NCI-H748 (cell line): ENCODE results near the gene NPHP4.
A peak's percentile ranks its signal among the peaks of the same experiment; 100 is the strongest.

Source experiments
- DNase-seq: peaks from one replicate; lab custom pipeline; 2025; ENCODE audit not compliant: unreplicated experiment; lab: John Stamatoyannopoulos, UW

NPHP4 gene

GRCh38 chr1:5837976-5838653 lies 154.1 kb downstream of the NPHP4 start:
- no peak for DNase-seq

GRCh38 chr1:5836776-5837440 lies 155.3 kb downstream of the NPHP4 start:
- no peak for DNase-seq

GRCh38 chr1:5835179-5835562 lies 157.1 kb downstream of the NPHP4 start:
- DNase-seq = no peak

- DNase-seq = no peak
Measured at GRCh38 chr1:5834477-5835178, 157.6 kb downstream of the NPHP4 start.

- no peak for DNase-seq
Measured at GRCh38 chr1:5833911-5834310, 158.3 kb downstream of the NPHP4 start.

GRCh38 chr1:5832916-5833895 lies 159.0 kb downstream of the NPHP4 start:
- DNase-seq = no peak

GRCh38 chr1:5831600-5832335 lies 160.5 kb downstream of the NPHP4 start:
- DNase-seq = no peak

- peak; percentile 54 for DNase-seq
Measured at GRCh38 chr1:5830771-5831599, 161.2 kb downstream of the NPHP4 start.

GRCh38 chr1:5829414-5829813 lies 162.8 kb downstream of the NPHP4 start:
- no peak for DNase-seq

- no peak for DNase-seq
Measured at GRCh38 chr1:5828308-5828935, 163.8 kb downstream of the NPHP4 start.

- no peak for DNase-seq
Measured at GRCh38 chr1:5827516-5827915, 164.7 kb downstream of the NPHP4 start.

GRCh38 chr1:5826601-5827000 lies 165.6 kb downstream of the NPHP4 start:
- no peak for DNase-seq

- no peak for DNase-seq
Measured at GRCh38 chr1:5822726-5823125, 169.5 kb downstream of the NPHP4 start.

- no peak for DNase-seq
Measured at GRCh38 chr1:5822266-5822665, 170.0 kb downstream of the NPHP4 start.

GRCh38 chr1:5821540-5822176 lies 170.6 kb downstream of the NPHP4 start:
- DNase-seq = no peak

- DNase-seq = no peak
Measured at GRCh38 chr1:5820026-5820421, 172.2 kb downstream of the NPHP4 start.

- DNase-seq = no peak
Measured at GRCh38 chr1:5819391-5820025, 172.7 kb downstream of the NPHP4 start.

- DNase-seq = no peak
Measured at GRCh38 chr1:5818755-5819154, 173.5 kb downstream of the NPHP4 start.
